Vagina (tissue), 2 donors: ENCODE results near the gene RCL1.

Experiments used
- POLR2A ChIP-seq, 2 donors: fragments of 450-650 bp; IDR thresholded peaks; one replicate each; pipeline ENCODE4 v1.6.1; 2017; ENCODE audit warnings: antibody characterized with exemption in 2 of 2, mild to moderate bottlenecking in 2 of 2, moderate library complexity in 2 of 2
- TF ChIP-seq, protein P1 (sequence below), 3 experiments: fragments of 450-650 bp in 2 of 3; fragments of 200-600 bp in 1 of 3; sonication (generic) in 1 of 3; IDR thresholded peaks; one replicate each; pipeline ENCODE4 v1.5.1; 2017 to 2019; ENCODE audit warnings: antibody characterized with exemption in 3 of 3, mild to moderate bottlenecking in 2 of 3, moderate library complexity in 2 of 3

DNA sequence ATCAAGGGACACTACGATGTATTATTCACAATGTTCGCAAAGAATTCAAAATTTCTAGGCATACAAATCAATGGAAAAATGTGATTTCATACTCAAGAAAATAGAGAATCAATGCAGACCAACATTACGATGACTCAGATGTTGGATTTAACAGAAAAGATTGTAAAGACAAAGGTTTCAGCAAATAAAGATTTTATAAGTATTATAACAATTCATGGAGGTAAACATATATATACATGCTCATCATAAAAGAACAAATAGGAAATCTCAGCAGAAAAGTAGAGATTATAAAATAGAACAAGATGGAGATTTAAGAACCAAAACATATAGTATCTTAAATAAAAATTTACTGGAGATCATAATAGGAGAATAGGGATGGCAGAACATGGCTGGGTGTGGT lies 98.9 kb downstream of the RCL1 start:
- TF ChIP-seq, protein P1, sequence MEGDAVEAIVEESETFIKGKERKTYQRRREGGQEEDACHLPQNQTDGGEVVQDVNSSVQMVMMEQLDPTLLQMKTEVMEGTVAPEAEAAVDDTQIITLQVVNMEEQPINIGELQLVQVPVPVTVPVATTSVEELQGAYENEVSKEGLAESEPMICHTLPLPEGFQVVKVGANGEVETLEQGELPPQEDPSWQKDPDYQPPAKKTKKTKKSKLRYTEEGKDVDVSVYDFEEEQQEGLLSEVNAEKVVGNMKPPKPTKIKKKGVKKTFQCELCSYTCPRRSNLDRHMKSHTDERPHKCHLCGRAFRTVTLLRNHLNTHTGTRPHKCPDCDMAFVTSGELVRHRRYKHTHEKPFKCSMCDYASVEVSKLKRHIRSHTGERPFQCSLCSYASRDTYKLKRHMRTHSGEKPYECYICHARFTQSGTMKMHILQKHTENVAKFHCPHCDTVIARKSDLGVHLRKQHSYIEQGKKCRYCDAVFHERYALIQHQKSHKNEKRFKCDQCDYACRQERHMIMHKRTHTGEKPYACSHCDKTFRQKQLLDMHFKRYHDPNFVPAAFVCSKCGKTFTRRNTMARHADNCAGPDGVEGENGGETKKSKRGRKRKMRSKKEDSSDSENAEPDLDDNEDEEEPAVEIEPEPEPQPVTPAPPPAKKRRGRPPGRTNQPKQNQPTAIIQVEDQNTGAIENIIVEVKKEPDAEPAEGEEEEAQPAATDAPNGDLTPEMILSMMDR (IDR thresholded peaks at IDR 0.05), result no peak
- no peak for TF ChIP-seq POLR2A (IDR thresholded peaks at IDR 0.05)
